Epithelial cell of proximal tubule (primary cell): Measurements from ENCODE around the gene DST. TPM values are rescaled to one million over a fixed set of nuclear protein-coding genes. Genes with fewer than 3 reads are reported as not detected.

Experiments
- DNase-seq: peaks from one replicate; pipeline ENCODE4 v3.0.0-alpha.2; 2011; ENCODE audit warnings: low read depth
- H3K4me3 ChIP-seq: 2 replicates; pipeline ENCODE4 v1.5.1; 2011; ENCODE audit warnings: low read depth, mild to moderate bottlenecking, low read length
- CTCF ChIP-seq: conservative IDR thresholded peaks from 2 replicates; pipeline ENCODE4 v1.5.1; 2012; ENCODE audit warnings: low read depth, mild to moderate bottlenecking, low read length
- total RNA-seq: library from RNA; depleted of rRNA; stranded (reverse); fragments of >200 nt; gene quantifications from 2 replicates; pipeline ENCODE4 v1.2.3, GENCODE V29; 2015

The DST gene
- total RNA-seq, 1 donor from 2014 or later: 97.7 TPM

- peak; percentile 89 for DNase-seq
- TF ChIP-seq CTCF: no peak
- H3K4me3 ChIP-seq: no peak overlapping the region
Measured at GRCh38 chr6:56437171-56437900, 205.4 kb downstream of the DST start.

GRCh38 chr6:56435754-56436153, 206.9 kb downstream of the DST start:
- no peak for DNase-seq
- H3K4me3 ChIP-seq: no peak overlapping the region
- TF ChIP-seq CTCF: no peak

GRCh38 chr6:56435326-56435725, 207.4 kb downstream of the DST start:
- no peak overlapping the region for H3K4me3 ChIP-seq
- no peak for TF ChIP-seq CTCF
- DNase-seq: no peak

- H3K4me3 ChIP-seq: no peak overlapping the region
- no peak for TF ChIP-seq CTCF
- DNase-seq: no peak
Measured at GRCh38 chr6:56434606-56435005, 208.1 kb downstream of the DST start.

- no peak for TF ChIP-seq CTCF
- no peak overlapping the region for H3K4me3 ChIP-seq
- no peak for DNase-seq
Measured at GRCh38 chr6:56433119-56433518, 209.6 kb downstream of the DST start.

- no peak overlapping the region for H3K4me3 ChIP-seq
- TF ChIP-seq CTCF: no peak
- no peak for DNase-seq
Measured at GRCh38 chr6:56432194-56432593, 210.5 kb downstream of the DST start.
